Muscle layer of colon (tissue), 2 donors: ENCODE data around the gene COG8.
"Not testable (repeated sequence)": the region's sequence is repeated elsewhere in the genome, so short reads cannot be mapped to it uniquely, and the experiment has no call there.

Experiments used
- H3K27ac ChIP-seq: one replicate; pipeline ENCODE4 v1.7.0; 2013; ENCODE audit warnings: low read depth, mild to moderate bottlenecking, low read length, moderate library complexity
- H3K27me3 ChIP-seq, 2 donors: one replicate each; pipeline ENCODE4 v1.7.0; 2013; ENCODE audit warnings: low read length in 2 of 2, mild to moderate bottlenecking in 2 of 2; ENCODE audit not compliant: insufficient read depth in 2 of 2, control insufficient read depth in 1 of 2
- H3K36me3 ChIP-seq: one replicate; pipeline ENCODE4 v1.7.0; 2013; ENCODE audit warnings: mild to moderate bottlenecking, low read length; ENCODE audit not compliant: insufficient read depth
- H3K4me1 ChIP-seq: one replicate; pipeline ENCODE4 v1.7.0; 2013; ENCODE audit warnings: mild to moderate bottlenecking, low read length; ENCODE audit not compliant: insufficient read depth
- H3K4me3 ChIP-seq, 2 donors: one replicate each; pipeline ENCODE4 v1.7.0; 2013; ENCODE audit warnings: low read length in 2 of 2, low read depth in 1 of 2, mild to moderate bottlenecking in 1 of 2, moderate library complexity in 1 of 2
- H3K9ac ChIP-seq: one replicate; pipeline ENCODE4 v1.7.0; 2013; ENCODE audit warnings: low read length
- H3K9me3 ChIP-seq: one replicate; pipeline ENCODE4 v1.7.0; 2013; ENCODE audit warnings: mild to moderate bottlenecking, low read length
- donor health status: abdominal sarcoma.
- donor health status: Adenocarcinoma of cecum.

The COG8 gene

DNA sequence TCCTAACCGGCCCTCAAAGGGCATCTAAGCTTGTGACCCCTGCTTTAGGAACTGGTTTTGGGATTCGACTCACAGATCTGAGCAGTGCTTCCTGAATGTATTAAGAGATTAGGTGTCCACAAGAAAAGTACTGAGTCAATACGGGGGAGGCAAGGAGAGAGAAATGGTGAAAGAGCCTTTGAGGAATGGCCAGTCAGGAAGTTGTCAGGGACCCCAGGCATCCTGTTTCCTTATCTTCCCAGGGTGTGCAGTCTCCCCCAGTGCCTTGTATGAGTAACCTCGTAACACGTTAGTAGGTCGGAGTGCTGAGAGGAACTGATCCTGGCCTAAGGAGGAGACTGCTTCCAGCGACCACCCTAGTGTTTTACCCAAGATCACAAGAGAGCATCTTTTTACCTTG is 28.6 kb upstream of the COG8 start:
- no peaks in the 10 kb centered on the region for H3K4me1 ChIP-seq
- no peak overlapping the region for H3K9ac ChIP-seq
- no peaks in the 10 kb centered on the region for H3K27me3 ChIP-seq
- H3K9me3 ChIP-seq = no peaks in the 10 kb centered on the region
- H3K4me3 ChIP-seq = no peak overlapping the region
- peaks cover 81% of the 10 kb centered on the region for H3K36me3 ChIP-seq
- no peak overlapping the region for H3K27ac ChIP-seq

GRCh38 chr16:69366431-69366830 is 27.1 kb upstream of the COG8 start:
- H3K4me3 ChIP-seq = no peak overlapping the region
- no peaks in the 10 kb centered on the region for H3K27me3 ChIP-seq
- H3K9ac ChIP-seq = no peak overlapping the region
- H3K9me3 ChIP-seq = no peaks in the 10 kb centered on the region
- H3K4me1 ChIP-seq = no peaks in the 10 kb centered on the region
- H3K36me3 ChIP-seq = peaks cover 78% of the 10 kb centered on the region
- H3K27ac ChIP-seq = no peak overlapping the region

GRCh38 chr16:69365901-69366300 is 26.5 kb upstream of the COG8 start:
- H3K36me3 ChIP-seq = peaks cover 81% of the 10 kb centered on the region
- no peak overlapping the region for H3K4me3 ChIP-seq
- no peaks in the 10 kb centered on the region for H3K27me3 ChIP-seq
- H3K9ac ChIP-seq = no peak overlapping the region
- no peaks in the 10 kb centered on the region for H3K9me3 ChIP-seq
- H3K4me1 ChIP-seq = no peaks in the 10 kb centered on the region
- H3K27ac ChIP-seq = no peak overlapping the region

GRCh38 chr16:69364088-69364487 is 24.7 kb upstream of the COG8 start:
- peaks cover 68% of the 10 kb centered on the region for H3K36me3 ChIP-seq
- no peak overlapping the region for H3K9ac ChIP-seq
- H3K27ac ChIP-seq = no peak overlapping the region
- H3K9me3 ChIP-seq = no peaks in the 10 kb centered on the region
- H3K4me1 ChIP-seq = no peaks in the 10 kb centered on the region
- no peaks in the 10 kb centered on the region for H3K27me3 ChIP-seq
- H3K4me3 ChIP-seq = no peak overlapping the region

DNA sequence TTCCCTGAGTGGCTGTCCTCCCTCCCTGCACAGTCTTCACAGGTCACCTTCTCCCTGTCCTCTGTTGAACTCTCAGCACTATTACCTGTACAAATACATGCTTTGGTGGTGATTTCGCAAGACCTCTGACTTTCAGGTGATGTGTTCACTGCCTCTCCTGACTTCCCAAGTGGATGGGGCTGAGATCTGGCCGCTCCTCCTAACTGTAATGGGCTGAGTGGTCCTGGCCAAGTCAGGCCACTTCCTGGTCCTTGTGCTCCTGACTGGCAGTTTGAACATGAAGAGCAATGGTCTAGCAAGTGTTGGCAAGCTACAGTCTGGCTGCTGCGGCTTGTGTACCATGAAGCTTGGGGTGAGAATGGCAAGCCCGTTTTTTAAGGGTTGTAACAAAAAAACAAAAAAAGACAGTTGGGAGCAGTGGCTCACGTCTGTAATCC is 23.9 kb upstream of the COG8 start:
- Histone ChIP-seq H3K9ac (no peak overlapping the region), H3K4me3 (no peak overlapping the region), H3K36me3 (peaks cover 60% of the 10 kb centered on the region), H3K27ac (no peak overlapping the region), H3K9me3 (no peaks in the 10 kb centered on the region), H3K27me3 (no peaks in the 10 kb centered on the region), H3K4me1 (no peaks in the 10 kb centered on the region)

GRCh38 chr16:69360070-69360469 is 20.7 kb upstream of the COG8 start:
- not testable (repeated sequence) for H3K4me1 ChIP-seq, H3K4me3 ChIP-seq, H3K9ac ChIP-seq, H3K27me3 ChIP-seq, H3K9me3 ChIP-seq, H3K27ac ChIP-seq
- H3K36me3 ChIP-seq = peaks cover 48% of the 10 kb centered on the region

DNA sequence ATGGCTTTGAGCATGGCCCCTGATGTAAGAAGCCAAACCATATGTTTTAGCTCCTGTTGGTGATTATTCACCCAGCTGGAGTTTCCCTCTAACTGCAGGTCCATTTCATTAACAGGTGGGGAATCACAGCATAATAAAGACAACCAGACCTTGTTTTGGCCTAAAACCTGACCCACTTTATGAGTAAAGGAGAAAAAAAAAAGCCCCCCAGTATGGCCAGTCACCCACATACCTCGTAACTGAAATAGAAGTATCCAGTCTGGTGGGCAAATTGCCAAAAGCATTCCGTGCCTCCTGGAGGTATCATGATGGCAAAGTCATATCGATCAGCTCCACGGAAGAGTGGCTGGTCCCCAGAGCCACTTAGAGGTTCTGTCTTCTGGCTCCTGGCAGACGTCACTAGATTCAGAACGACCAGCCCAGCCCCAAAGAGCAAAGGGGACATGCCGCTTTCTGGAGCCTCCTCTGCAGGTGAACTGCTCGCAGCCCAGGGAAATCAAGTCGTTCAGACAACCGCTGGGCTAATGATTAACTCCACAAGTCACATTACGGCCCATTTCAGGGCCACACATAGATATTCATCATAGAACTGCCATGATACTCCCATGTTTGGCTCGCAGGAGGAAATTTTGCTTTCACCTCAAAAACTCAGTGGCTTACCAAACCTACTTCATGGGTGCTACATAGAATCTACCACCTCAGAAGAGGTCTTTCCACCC is 12.1 kb upstream of the COG8 start, which contains the start of gene TMED6:
TMED6 (minus strand) TSS at position 478 of the 719 bp plus-strand sequence; CDS start at position 445, 33 bp downstream.
- H3K9ac ChIP-seq = no peak within 1 kb of the TSS
- H3K4me3 ChIP-seq = no peak within 1 kb of the TSS
- H3K9me3 ChIP-seq = no peaks in the 10 kb centered on the region
- no peak within 1 kb of the TSS for H3K27ac ChIP-seq
- no peaks in the 10 kb centered on the region for H3K27me3 ChIP-seq
- peaks cover 22% of the 10 kb centered on the region for H3K36me3 ChIP-seq
- H3K4me1 ChIP-seq = no peaks in the 10 kb centered on the region

DNA sequence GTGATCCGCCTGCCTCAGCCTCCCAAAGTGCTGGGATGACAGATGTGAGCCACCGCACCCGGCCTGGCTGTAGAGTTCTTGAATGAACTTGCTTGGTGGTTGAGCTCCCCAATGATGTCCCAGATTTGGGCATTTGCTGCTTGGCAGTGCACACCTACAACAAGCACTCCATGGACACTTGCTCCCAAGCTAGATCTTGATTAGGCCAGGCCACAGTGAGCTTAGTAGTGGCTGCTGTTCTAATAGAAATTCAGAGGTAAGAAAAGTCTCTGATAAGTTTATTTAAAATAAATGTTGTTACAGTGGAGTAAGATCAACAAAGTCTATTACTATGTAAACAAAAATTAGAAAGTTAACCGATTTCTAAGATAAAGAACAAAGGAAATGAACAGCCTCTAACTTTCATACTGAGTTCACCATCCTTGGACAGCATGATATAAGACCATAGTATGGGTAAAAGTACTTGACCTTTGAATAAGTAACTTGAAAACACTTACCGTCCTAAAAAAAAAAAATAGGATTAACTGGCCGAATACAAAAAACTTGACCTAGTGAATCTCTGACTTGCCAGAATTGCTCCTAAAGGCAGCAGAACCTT is 11.3 kb upstream of the COG8 start:
- Histone ChIP-seq H3K27ac (no peak overlapping the region), H3K4me3 (no peak overlapping the region), H3K27me3 (no peaks in the 10 kb centered on the region), H3K36me3 (peaks cover 17% of the 10 kb centered on the region), H3K9ac (no peak overlapping the region), H3K4me1 (no peaks in the 10 kb centered on the region), H3K9me3 (no peaks in the 10 kb centered on the region)

DNA sequence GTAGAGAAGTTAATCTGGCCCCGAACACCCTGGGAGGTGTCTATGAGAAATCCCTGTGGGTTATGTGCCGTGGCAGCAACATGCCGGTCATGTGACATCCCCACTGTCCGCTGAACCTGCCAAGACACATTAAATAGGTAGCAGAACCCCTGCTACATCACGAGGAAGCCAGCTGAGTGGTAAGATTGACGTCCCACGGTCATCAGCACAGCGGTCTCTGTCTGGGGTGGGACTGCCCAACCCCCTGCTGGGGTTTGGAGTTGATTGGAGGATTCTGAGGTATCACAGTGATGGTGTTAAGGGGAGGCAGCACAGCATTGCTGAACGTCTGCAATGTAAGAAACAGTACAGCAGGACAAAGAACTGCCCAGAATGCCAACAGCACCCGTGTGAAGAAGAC is 10.2 kb upstream of the COG8 start:
- Histone ChIP-seq H3K9ac (no peak overlapping the region), H3K9me3 (no peaks in the 10 kb centered on the region), H3K27ac (no peak overlapping the region), H3K27me3 (no peaks in the 10 kb centered on the region), H3K36me3 (peaks cover 13% of the 10 kb centered on the region), H3K4me3 (no peak overlapping the region), H3K4me1 (no peaks in the 10 kb centered on the region)

DNA sequence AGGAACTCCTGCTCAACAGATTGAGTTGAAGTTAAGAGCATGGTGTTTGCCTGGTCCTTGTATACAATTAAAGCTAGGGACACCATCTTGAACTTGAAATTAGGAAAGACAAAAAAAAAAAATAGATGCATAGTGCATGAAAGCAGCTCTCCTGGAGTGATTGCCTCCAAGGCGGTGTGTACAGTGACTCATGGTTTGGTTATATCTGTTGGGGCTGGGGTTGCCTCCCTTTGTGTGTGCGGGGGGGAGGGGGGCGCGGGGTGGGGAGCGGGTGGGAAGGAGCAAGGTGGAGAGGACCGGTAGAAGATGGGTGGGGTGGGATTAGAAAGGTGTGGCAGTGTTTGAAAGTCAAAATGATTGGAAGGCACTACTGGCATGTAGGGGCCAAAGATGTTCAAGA is 8.9 kb upstream of the COG8 start:
- no peak overlapping the region for H3K9ac ChIP-seq
- no peak overlapping the region for H3K4me3 ChIP-seq
- no peaks in the 10 kb centered on the region for H3K9me3 ChIP-seq
- H3K36me3 ChIP-seq = peaks cover 17% of the 10 kb centered on the region
- no peak overlapping the region for H3K27ac ChIP-seq
- no peaks in the 10 kb centered on the region for H3K4me1 ChIP-seq
- no peaks in the 10 kb centered on the region for H3K27me3 ChIP-seq

DNA sequence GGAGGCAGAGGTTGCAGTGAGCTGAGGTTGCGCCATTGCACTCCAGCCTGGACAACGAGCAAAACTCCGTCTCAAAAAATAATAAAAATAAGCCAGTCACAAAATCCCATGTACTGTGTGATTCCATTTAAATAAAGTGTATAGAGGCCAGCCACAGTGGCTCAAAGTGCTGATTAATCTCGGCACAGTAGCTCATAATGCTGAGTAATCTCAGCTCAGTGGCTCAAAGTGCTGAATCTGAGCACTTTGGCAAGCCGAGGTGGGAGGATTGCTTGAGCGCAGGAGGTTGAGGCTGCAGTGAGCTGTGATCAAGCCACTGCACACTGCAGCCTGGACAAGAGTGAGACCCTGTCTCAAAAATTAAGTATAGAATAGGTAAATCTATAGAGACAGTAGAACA is 7.3 kb upstream of the COG8 start:
- Histone ChIP-seq H3K9ac (no peak overlapping the region), H3K9me3 (no peaks in the 10 kb centered on the region), H3K36me3 (peaks cover 18% of the 10 kb centered on the region), H3K27me3 (no peaks in the 10 kb centered on the region), H3K4me1 (no peaks in the 10 kb centered on the region), H3K4me3 (no peak overlapping the region), H3K27ac (no peak overlapping the region)

DNA sequence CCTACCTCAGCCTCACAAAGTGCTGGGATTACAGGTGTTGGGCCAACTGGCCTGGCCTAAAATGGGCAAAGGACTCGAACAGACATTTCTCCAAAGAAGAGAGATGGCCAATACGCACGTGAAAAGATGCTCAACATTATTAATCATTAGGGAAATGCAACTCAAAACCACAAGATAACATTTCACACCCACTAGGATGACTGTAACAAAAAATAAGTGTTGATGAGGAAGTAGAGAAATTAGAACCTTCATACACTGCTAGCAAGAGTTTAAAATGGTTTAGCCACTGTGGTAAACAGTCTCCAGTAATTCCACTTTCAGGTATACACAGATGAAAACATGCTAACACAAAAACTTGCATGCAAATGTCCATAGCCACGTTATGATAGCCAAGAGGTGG is 6.6 kb upstream of the COG8 start:
- no peak overlapping the region for H3K27ac ChIP-seq
- H3K9ac ChIP-seq = no peak overlapping the region
- peaks cover under 1% of the 10 kb centered on the region for H3K4me1 ChIP-seq
- peaks cover 25% of the 10 kb centered on the region for H3K36me3 ChIP-seq
- no peaks in the 10 kb centered on the region for H3K27me3 ChIP-seq
- no peaks in the 10 kb centered on the region for H3K9me3 ChIP-seq
- H3K4me3 ChIP-seq = no peak overlapping the region
